Glomerular endothelial cell (primary cell): Measurements from ENCODE around the gene RFESD. TPM values are rescaled to one million over a fixed set of nuclear protein-coding genes. Genes with fewer than 3 reads are reported as not detected.
"Not testable (repeated sequence)": the region's sequence is repeated elsewhere in the genome, so short reads cannot be mapped to it uniquely, and the experiment has no call there.

Source experiments
- DNase-seq: peaks from one replicate; pipeline ENCODE4 v3.0.0-alpha.2; 2011; ENCODE audit warnings: low read depth, low spot score; ENCODE audit errors: extremely low read depth
- total RNA-seq: library from RNA; depleted of rRNA; stranded (reverse); fragments of >200 nt; gene quantifications from 2 replicates; pipeline ENCODE4 v1.2.3, GENCODE V29; 2015

The RFESD gene
- total RNA-seq, 1 donor from 2014 or later, result 2.9 TPM

GRCh38 chr5:95706196-95706595 is 59.6 kb downstream of the RFESD start:
- DNase-seq, result not testable (repeated sequence)

- DNase-seq, result no peak
Observed at GRCh38 chr5:95707055-95707454, 60.5 kb downstream of the RFESD start.

Other genes starting within 250 kb of the RFESD start
- gene SKIC3, start 91.8 kb upstream of the RFESD start, total RNA-seq, result 78.6 and 79.1 TPM in 2 replicates
- 7.5 and 11.9 TPM in 2 replicates for gene ARSK, start 91.7 kb upstream of the RFESD start, total RNA-seq
- 0.10 and 0.82 TPM in 2 replicates for gene GPR150, start 26.7 kb upstream of the RFESD start, total RNA-seq
- not detected in 2 replicates for gene SPATA9, start 36.2 kb downstream of the RFESD start, total RNA-seq
- 43.9 and 47.1 TPM in 2 replicates for gene RHOBTB3, start 84.6 kb downstream of the RFESD start, total RNA-seq
- 36.3 and 64.0 TPM in 2 replicates for gene GLRX, start 175.9 kb downstream of the RFESD start, total RNA-seq